BJ (cell line): ENCODE results near the gene ALPG. TPM values are rescaled to one million over a fixed set of nuclear protein-coding genes. Genes with fewer than 3 reads are reported as not detected.

ENCODE experiments used
- CTCF ChIA-PET: fragments of 350-600 bp; formaldehyde crosslinking; extraction: SDS; loops from one replicate; lab custom pipeline; 2021; ENCODE audit warnings: antibody characterized with exemption, inconsistent platforms; lab: Yijun Ruan, JAX
- POLR2A ChIA-PET: fragments of 300-600 bp; sonication (Branson Sonifier 250); formaldehyde crosslinking; extraction: SDS; loops from one replicate; lab custom pipeline; 2021; ENCODE audit warnings: antibody characterized with exemption; lab: Charles Lee
- DNase-seq: peaks from one replicate; pipeline ENCODE4 v3.0.0-alpha.2; 2011; ENCODE audit warnings: low read depth
- H3K27me3 ChIP-seq: 2 replicates; pipeline ENCODE4 v1.6.0; 2011; ENCODE audit warnings: low read length; ENCODE audit not compliant: control insufficient read depth, insufficient read depth
- H3K36me3 ChIP-seq: 2 replicates; pipeline ENCODE4 v1.5.1; 2011; ENCODE audit warnings: low read length; ENCODE audit not compliant: control insufficient read depth, insufficient read depth
- H3K4me3 ChIP-seq: 2 replicates; pipeline ENCODE4 v1.5.1; 2011; ENCODE audit warnings: low read depth, mild to moderate bottlenecking, control low read depth, low read length
- CTCF ChIP-seq: IDR thresholded peaks from 2 replicates; pipeline ENCODE4 v1.5.1; 2011; ENCODE audit warnings: low read depth, mild to moderate bottlenecking, control low read depth, inconsistent platforms, low read length, moderate library complexity; ENCODE audit not compliant: insufficient read depth
- polyA plus RNA-seq: library from polyadenylated mRNA; depleted of rRNA; stranded (reverse); fragments of >200 nt; gene quantifications from 2 replicates; pipeline ENCODE4 v1.2.3, GENCODE V29; 2011

The ALPG gene
- polyA plus RNA-seq, 1 experiment = not detected

GRCh38 chr2:232415736-232416520 lies 9.3 kb downstream of the ALPG start:
- POLR2A ChIA-PET = interaction anchor here (0.7 kb wide), 1 partner anchor 32 kb away, joined by 3 read pairs; no protein-coding TSS in a partner anchor
- CTCF ChIA-PET = interaction anchor here (1.0 to 1.4 kb wide), 2 partner anchors 11 to 23 kb away, joined by 3 to 4 read pairs; no protein-coding TSS in a partner anchor

DNA sequence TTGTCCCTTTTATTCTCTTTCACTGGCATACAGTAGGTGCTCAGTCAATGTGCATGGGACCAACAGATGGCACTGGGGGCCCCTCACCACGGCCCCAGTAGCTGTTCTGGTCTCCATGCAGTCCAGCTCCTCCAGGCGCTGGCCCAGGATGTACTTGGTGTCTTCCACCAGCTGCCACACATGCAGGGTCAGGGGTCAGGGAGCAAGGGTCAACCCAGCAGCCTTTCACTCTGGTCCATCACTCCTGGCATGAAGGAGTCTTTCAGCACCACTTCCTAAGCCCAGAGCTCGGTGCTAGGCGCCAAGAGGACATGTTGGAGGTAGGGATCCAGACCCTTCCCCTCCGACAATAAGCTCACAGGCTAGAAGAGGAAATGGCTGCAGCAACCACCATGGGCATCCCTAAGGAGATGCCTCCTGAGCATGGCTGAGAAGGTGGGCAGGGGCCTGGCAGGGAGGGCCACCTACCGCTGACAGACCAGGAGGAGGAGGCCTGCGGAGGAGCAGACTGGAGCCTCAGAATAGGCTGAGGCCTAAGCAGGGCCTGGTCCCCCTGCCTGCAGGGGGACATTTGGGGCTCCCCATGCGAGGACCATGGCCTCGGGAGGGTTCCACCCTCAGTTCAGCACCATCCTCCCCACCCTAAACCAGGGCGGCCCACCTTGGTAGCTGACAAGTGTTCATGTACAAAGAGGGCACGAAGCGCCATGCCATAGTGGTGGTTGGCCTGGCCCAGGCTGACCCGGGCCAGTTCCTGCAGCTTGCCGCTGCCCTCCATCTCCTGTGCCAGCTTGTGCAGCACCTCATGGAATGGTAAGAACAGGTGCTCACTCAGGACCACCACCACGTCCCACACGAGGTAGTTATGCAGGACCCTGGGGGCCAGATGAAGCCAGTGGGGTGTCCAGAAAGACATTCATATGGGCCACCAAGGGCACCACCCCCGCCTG lies 10.2 kb downstream of the ALPG start:
- no peaks in the 10 kb centered on the region for H3K36me3 ChIP-seq
- POLR2A ChIA-PET = no interaction called here
- CTCF ChIA-PET = interaction anchor here (1.1 to 2.7 kb wide), 3 partner anchors 10 to 23 kb away, joined by 3 to 6 read pairs (median 3); no protein-coding TSS in a partner anchor
- no peak overlapping the region for H3K4me3 ChIP-seq
- TF ChIP-seq CTCF = no peak
- H3K27me3 ChIP-seq = peaks cover 41% of the 10 kb centered on the region
- DNase-seq = no peak

More at GRCh38 chr2:232415736-232416520, 9.3 kb downstream of the ALPG start:
- no peak overlapping the region for H3K4me3 ChIP-seq
- H3K36me3 ChIP-seq = no peaks in the 10 kb centered on the region
- TF ChIP-seq CTCF = no peak
- no peak for DNase-seq
- H3K27me3 ChIP-seq = peaks cover 35% of the 10 kb centered on the region

GRCh38 chr2:232417489-232417888 lies 10.8 kb downstream of the ALPG start:
- peaks cover 48% of the 10 kb centered on the region for H3K27me3 ChIP-seq
- POLR2A ChIA-PET = no interaction called here

DNA sequence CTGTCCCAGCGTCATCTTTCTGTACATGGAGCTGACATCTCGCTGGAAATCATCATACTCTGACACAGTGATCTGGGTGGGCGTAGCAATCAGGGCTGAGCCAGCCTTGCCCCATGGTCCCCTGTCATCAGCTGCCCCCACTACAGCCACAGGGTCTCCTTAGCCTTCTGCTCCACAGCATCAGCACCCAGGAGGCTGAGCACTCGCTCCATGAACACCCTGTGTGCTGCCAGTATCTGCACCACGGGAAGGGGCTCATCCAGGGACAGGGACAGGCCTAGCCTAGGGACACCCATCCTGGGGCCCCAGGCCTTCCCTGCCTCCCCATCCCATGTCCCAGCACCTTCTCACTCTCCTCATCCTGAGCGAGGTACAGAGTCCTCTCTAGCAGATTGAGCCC lies 11.4 kb downstream of the ALPG start:
- DNase-seq = no peak
- no peaks in the 10 kb centered on the region for H3K36me3 ChIP-seq
- ChIA-PET POLR2A (no interaction called here), CTCF (interaction anchor here (1.1 to 2.7 kb wide), 2 partner anchors 9 to 21 kb away, joined by 3 to 6 read pairs; no protein-coding TSS in a partner anchor)
- H3K27me3 ChIP-seq = peaks cover 48% of the 10 kb centered on the region
- TF ChIP-seq CTCF = no peak
- H3K4me3 ChIP-seq = no peak overlapping the region

More at GRCh38 chr2:232417489-232417888, 10.8 kb downstream of the ALPG start:
- Histone ChIP-seq H3K4me3 (no peak overlapping the region), H3K36me3 (no peaks in the 10 kb centered on the region)
- TF ChIP-seq CTCF = no peak
- DNase-seq = no peak
- CTCF ChIA-PET = interaction anchor here (1.1 to 2.7 kb wide), 3 partner anchors 9 to 22 kb away, joined by 3 to 6 read pairs (median 3); no protein-coding TSS in a partner anchor
